ENCODE measurements around the gene C19orf44. TPM values are rescaled to one million over a fixed set of nuclear protein-coding genes. Genes with fewer than 3 reads are reported as not detected.
"Not testable (repeated sequence)": the region's sequence is repeated elsewhere in the genome, so short reads cannot be mapped to it uniquely, and the experiment has no call there.

Gene C19orf44
- total RNA-seq, 1 experiment from 2014 or later, result 9.7 TPM

DNA sequence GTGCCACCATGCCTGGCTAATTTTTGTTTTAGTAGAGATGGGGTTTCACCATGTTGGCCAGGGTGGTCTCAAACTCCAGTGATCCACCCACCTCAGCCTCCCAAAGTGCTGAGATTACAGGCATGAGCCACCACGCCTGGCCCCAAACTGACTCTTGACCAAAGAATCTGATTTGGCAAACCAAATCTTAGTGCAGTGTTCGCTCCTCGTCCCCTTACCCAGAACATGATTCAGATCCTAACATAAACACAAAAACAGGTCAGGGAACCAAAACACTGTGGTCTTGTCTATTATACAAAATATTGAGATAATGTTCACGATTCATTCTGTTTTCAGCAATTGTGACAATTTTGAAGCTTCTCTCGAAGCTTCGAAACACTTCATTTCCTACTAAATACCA is 55.7 kb downstream of the C19orf44 start:
- in situ Hi-C loops (cut with HindIII; ENCODE audit: low pct_unique_long_range_greater_than_20kb, low sequenced_read_pairs); DNase-seq (ENCODE audit: low read depth): not testable (repeated sequence)

DNA sequence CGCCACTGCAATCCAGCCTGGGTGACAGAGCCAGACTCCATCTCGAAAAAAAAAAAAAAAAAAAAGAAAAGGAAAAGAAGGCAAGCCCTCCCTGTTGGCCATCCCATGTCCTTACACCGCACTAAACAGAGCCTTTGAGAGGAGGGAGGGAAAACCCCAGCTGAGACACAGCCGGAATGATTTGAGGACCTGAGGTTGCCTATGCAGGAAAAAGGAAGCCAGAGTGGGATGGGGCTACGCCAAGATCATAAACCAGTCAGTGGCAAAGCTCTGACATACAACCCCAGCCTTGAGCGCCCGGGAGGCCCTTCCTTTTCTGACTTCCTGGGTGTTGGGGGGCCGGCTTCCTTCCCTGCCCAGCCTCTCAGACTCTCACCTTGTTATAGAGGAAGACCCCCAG is 58.6 kb downstream of the C19orf44 start:
- in situ Hi-C loops (cut with HindIII; ENCODE audit: low pct_unique_long_range_greater_than_20kb, low sequenced_read_pairs), result no loop called here
- DNase-seq (ENCODE audit: low read depth), result no peak

DNA sequence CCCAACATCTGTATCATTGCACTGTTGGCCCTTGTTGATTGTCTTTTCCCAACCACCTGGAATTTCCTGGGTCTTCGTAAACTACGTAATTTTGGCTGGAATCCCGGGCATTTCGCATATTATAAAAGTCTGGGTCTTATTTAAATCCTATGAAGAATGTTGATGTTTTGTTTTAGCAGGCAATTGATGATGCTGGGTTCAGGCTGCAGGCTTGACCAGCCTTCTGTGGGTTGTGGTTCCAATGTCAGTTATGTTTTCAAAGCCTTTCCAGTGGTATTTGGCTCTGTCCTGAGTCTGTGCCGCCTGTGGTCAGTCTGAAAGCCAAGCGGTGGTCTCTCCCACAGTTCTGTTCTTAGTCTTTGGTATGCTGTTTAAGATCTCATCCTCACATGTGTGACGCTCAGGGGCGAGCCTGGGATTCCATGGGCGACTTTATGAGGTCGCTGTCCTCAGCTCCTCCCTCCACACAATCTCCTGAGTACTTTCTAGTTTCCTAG is 63.6 kb downstream of the C19orf44 start:
- no peak for DNase-seq (ENCODE audit: low read depth)
- in situ Hi-C loops (cut with HindIII; ENCODE audit: low pct_unique_long_range_greater_than_20kb, low sequenced_read_pairs), result no loop called here

DNA sequence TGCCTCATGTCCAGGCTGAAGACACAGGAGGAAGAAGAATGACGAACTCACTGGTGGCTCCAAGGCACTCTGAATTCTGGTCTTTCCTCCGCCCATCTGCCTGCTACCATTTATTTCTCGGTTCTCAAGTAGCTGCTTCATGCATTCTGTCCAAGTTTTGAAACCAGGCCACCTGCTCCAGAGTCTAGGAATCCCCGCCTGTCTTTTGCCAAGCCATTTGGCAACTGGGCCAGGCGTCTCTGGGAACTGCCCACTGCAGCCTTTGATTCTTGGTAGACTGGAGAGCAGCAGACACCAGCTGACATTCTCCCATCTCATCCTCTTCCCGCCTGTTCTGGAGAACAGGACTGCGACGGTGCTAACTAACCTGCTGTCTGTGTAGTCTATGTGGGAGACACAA is 65.2 kb downstream of the C19orf44 start:
- in situ Hi-C loops (cut with HindIII; ENCODE audit: low pct_unique_long_range_greater_than_20kb, low sequenced_read_pairs), result no loop called here

DNA sequence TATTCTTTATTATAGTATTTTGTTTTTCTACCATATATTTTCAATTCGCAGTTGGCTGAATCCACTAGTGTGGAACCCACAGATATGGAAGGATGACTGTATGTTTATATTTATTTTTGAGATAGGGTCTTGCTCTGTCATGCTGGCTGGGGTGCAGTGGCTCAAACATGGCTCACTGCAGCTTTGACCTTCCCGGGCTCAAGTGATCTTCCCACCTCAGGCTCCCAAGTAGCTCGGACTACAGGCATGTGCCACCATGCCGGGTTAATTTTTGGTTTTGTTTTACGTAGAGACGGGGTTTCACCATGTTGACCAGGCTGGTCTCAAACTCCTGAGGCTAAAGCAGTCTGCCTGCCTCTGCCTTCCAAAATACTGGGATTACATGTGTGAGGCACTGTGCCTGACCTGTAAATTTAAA is 66.4 kb downstream of the C19orf44 start:
- in situ Hi-C loops (cut with HindIII; ENCODE audit: low pct_unique_long_range_greater_than_20kb, low sequenced_read_pairs), result no loop called here
- DNase-seq (ENCODE audit: low read depth), result no peak

More for the DNA sequence above, 65.2 kb downstream of the C19orf44 start:
- DNase-seq (ENCODE audit: low read depth), result no peak

DNA sequence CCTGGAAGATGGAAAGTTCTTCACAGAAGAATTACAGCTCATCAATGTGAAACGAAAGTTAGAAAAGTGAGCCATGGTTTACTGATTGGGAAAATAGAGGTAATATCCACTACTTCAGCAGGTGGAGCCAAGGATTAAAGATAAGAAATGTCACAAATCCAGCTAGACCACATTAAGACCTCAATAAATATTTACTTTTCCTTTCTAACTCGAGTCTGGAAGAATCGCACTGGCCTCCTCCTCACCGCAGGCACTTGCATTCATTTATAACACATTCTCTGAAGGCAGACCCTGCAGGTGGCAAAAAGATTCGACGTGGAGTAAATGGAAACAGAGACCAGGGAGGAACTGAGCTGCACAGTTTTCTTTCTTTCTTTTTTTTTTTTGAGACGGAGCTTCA is 68.6 kb downstream of the C19orf44 start:
- in situ Hi-C loops (cut with HindIII; ENCODE audit: low pct_unique_long_range_greater_than_20kb, low sequenced_read_pairs), result no loop called here
- no peak for DNase-seq (ENCODE audit: low read depth)

DNA sequence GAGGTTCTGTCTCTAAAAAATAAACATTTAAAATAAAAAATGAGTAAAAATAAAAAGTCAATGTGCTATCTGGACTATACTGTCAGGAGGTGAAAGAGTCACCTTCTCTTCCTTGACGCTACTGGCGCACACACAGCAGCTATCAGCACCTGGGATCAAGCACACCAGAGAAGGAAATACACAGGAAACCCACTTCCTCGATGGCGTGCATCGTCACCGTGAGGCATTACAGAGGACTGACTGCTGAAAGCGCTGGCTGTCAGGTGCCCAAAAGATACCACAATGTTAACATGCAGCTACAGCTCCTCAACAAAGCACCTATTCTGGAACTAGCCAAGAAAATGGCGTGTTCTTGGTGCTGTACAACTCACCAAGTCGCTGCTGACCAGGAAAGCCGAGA is 70.0 kb downstream of the C19orf44 start:
- no peak for DNase-seq (ENCODE audit: low read depth)
- in situ Hi-C loops (cut with HindIII; ENCODE audit: low pct_unique_long_range_greater_than_20kb, low sequenced_read_pairs), result no loop called here

DNA sequence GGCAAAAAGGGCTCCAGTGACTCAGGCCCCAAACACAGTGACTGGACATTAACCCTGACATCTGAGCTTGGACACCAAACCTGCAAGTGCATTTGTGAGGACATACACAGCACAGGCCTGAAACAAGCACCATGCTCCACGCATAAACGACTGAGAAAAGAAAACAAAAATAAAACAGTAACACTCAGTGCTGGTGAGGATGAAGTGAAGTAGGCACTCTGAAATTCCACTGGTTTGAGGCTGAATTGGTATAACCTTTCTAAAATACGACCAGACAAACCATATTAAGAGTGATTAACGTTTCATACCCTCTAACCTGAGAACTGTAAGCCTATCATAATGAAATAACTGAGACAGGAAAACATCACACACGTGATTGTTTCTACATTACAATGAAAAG is 70.5 kb downstream of the C19orf44 start:
- DNase-seq (ENCODE audit: low read depth), result no peak
- in situ Hi-C loops (cut with HindIII; ENCODE audit: low pct_unique_long_range_greater_than_20kb, low sequenced_read_pairs), result no loop called here

DNA sequence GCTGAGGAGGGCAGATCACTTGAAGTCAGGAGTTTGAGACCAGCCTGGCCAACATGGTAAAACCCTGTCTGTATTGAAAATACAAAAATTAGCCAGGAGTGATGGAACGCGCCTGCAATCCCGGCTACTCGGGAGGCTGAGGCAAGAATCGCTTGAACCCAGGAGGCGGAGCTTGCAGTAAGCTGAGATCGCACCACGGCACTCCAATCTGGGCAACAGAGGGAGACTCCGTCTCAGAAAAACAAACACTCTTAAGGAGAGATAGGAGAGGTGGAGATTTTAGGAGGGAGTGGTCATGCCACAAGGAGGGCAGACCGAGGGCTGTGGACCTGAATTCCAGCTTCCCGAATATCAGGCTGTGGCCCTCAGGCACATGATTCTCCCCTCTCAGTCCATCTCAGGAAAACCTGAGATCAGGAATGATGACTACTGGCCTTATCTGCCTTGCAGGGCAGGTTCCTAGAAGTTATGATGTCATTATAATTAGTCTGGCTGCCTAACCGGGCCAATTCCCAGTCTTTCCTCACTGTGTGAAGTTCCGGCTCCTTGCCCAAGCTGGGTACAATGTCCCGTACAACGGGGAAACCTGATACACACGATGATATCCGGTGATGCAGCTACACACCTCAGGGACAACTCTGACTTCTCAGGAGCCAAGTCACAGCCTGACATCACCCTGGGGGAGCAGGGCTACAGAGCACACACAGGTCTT is 73.6 kb downstream of the C19orf44 start:
- in situ Hi-C loops (cut with HindIII; ENCODE audit: low pct_unique_long_range_greater_than_20kb, low sequenced_read_pairs), result no loop called here

More for the DNA sequence above, 73.6 kb downstream of the C19orf44 start:
- DNase-seq (ENCODE audit: low read depth), result no peak

Other genes starting within 250 kb of the C19orf44 start
- 0.55 and 3.0 TPM in 2 replicates for gene KLF2, start 171.6 kb upstream of the C19orf44 start, total RNA-seq (2014; rRNA removed; shearing (Covaris generic); ENCODE audit: low replicate concordance)
- gene EPS15L1, start 24.4 kb upstream of the C19orf44 start, total RNA-seq (2014; rRNA removed; shearing (Covaris generic); ENCODE audit: low replicate concordance), result 31.1 and 33.9 TPM in 2 replicates
- not detected in 2 replicates for gene CALR3, start 227 bp upstream of the C19orf44 start, total RNA-seq (2014; rRNA removed; shearing (Covaris generic); ENCODE audit: low replicate concordance)
- gene CHERP, start 46.0 kb downstream of the C19orf44 start, total RNA-seq (2014; rRNA removed; shearing (Covaris generic); ENCODE audit: low replicate concordance), result 1.3 and 2.6 TPM in 2 replicates
- 28.4 and 36.5 TPM in 2 replicates for gene SLC35E1, start 76.0 kb downstream of the C19orf44 start, total RNA-seq (2014; rRNA removed; shearing (Covaris generic); ENCODE audit: low replicate concordance)
- gene MED26, start 131.8 kb downstream of the C19orf44 start, total RNA-seq (2014; rRNA removed; shearing (Covaris generic); ENCODE audit: low replicate concordance), result 6.2 and 8.4 TPM in 2 replicates
- 148 and 152 TPM in 2 replicates for gene SMIM7, start 163.8 kb downstream of the C19orf44 start, total RNA-seq (2014; rRNA removed; shearing (Covaris generic); ENCODE audit: low replicate concordance)
- gene TMEM38A, start 164.7 kb downstream of the C19orf44 start, total RNA-seq (2014; rRNA removed; shearing (Covaris generic); ENCODE audit: low replicate concordance), result 4.8 and 9.9 TPM in 2 replicates
- gene NWD1, start 223.5 kb downstream of the C19orf44 start, total RNA-seq (2014; rRNA removed; shearing (Covaris generic); ENCODE audit: low replicate concordance), result 0.09 TPM in 1 of 2 replicates, not detected in the other